AG04449 (cell line): ENCODE measurements around the gene DRD4.

ENCODE experiments used
- CTCF ChIA-PET: fragments of 350-600 bp; formaldehyde crosslinking; extraction: SDS; loops from one replicate; lab custom pipeline; 2021; ENCODE audit warnings: antibody characterized with exemption; lab: Yijun Ruan, JAX
- POLR2A ChIA-PET: fragments of 400-600, 350-600 bp; formaldehyde crosslinking; extraction: SDS; loops from one replicate; lab custom pipeline; 2020; ENCODE audit warnings: antibody characterized with exemption, inconsistent platforms; lab: Yijun Ruan, JAX
- DNase-seq: peaks from one replicate; pipeline ENCODE4 v3.0.0-alpha.2; 2010; ENCODE audit warnings: low read depth, low spot score
- H3K4me3 ChIP-seq: 2 replicates; pipeline ENCODE4 v1.5.1; 2011; ENCODE audit warnings: low read depth, mild to moderate bottlenecking, control low read depth, low read length
- TF ChIP-seq, protein P1 (sequence below): IDR thresholded peaks from one replicate; pipeline ENCODE4 v1.5.1; 2011; ENCODE audit warnings: mild to moderate bottlenecking, moderate library complexity, low read length, control low read depth, inconsistent platforms; ENCODE audit not compliant: insufficient read depth; ENCODE audit errors: missing control alignments

The DRD4 gene

DNA sequence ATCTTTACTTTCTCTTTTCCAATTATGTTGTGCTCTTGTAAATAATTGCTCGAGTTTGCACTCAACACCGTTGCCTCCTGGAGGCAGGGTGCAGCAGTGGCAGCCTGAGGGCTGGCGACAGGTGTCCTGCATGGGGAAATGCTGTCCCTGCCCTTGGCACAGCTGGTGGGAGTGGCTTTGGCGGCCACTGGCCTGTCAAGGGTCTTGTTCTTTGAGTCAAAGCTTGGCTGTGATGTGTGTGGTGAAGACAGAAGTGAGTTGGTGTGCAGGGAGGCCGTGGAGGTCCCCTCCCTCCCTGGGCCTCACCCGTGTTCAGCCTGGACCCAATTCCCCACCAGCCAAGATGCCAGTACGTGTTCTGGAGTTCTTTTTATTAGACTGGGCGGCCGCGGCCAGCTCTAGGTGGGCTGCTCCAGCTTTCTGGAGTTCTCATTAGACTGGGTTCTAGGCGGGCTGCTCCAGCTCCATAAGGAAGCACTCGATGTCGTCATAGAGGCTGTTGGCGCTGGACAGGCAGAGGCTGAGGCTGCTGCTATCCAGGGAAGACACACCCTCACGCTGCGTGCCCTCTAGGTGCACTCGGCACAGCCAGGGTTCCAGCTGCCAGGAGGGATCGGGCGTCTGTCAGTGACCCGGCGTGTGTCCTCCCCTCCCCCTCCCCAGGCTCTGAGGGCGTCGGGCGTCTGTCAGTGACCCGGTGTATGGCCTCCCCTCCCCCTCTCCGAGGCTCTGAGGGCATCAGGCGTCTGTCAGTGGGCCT lies 24.7 kb upstream of the DRD4 start:
- no peak overlapping the region for H3K4me3 ChIP-seq
- no peak for DNase-seq
- TF ChIP-seq, protein P1, sequence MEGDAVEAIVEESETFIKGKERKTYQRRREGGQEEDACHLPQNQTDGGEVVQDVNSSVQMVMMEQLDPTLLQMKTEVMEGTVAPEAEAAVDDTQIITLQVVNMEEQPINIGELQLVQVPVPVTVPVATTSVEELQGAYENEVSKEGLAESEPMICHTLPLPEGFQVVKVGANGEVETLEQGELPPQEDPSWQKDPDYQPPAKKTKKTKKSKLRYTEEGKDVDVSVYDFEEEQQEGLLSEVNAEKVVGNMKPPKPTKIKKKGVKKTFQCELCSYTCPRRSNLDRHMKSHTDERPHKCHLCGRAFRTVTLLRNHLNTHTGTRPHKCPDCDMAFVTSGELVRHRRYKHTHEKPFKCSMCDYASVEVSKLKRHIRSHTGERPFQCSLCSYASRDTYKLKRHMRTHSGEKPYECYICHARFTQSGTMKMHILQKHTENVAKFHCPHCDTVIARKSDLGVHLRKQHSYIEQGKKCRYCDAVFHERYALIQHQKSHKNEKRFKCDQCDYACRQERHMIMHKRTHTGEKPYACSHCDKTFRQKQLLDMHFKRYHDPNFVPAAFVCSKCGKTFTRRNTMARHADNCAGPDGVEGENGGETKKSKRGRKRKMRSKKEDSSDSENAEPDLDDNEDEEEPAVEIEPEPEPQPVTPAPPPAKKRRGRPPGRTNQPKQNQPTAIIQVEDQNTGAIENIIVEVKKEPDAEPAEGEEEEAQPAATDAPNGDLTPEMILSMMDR, result peak; percentile 5
- ChIA-PET CTCF (no interaction called here), POLR2A (interaction anchor here (0.7 kb wide), 1 partner anchor 11 kb away, joined by 3 read pairs; no protein-coding TSS in a partner anchor)

DNA sequence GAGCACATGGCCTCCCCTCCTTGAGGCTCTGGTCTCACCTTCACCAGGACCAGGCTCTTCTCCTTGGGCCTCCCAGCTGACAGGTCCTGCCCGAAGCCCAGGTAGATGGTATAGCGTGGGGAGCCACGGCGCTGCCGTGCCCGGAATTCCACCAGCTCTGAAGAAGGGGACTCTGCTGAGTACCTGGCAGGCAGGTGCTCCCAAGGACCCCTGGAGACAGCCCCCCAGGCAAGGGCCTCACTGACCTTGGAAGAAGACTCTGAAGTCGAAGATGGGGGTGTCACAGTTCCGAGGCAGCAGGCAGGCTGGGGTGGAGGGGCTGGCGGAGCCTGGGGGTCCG lies 24.1 kb upstream of the DRD4 start:
- H3K4me3 ChIP-seq, result no peak overlapping the region
- CTCF ChIA-PET, result no interaction called here
- TF ChIP-seq, protein P1, result no peak
- POLR2A ChIA-PET, result no interaction called here
- DNase-seq, result no peak

DNA sequence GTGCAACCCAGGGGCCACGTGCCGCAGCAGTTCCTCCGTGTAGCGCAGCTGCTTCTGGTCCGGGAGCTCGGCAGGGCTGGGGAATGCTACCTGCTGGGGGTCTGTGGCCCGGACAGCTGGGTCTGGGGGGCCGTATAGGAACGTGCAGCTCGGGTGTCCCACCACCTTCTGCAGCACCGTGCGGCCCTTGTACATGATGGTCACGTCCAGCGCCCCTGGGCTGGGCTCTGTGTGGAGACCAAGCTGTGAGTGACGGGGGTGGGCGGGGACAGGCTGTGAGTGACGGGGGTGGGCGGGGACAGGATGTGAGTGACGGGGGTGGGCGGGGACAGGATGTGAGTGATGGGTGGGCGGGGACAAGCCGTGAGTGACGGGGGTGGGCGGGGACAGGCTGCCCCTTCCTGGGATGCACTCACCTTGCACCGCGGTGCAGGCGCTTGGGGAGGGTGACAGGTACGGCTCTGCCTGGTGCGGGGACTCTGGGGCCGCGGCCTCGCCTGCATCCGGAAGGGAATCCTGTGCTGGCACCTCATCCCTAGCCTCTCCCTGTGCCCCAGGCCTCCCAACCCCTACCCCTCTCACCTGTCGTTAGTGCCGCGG lies 23.6 kb upstream of the DRD4 start:
- POLR2A ChIA-PET, result no interaction called here
- TF ChIP-seq, protein P1, result no peak
- H3K4me3 ChIP-seq, result no peak overlapping the region
- CTCF ChIA-PET, result interaction anchor here (1.3 kb wide), 1 partner anchor 110 kb away, joined by 6 read pairs; no protein-coding TSS in a partner anchor
- no peak for DNase-seq

DNA sequence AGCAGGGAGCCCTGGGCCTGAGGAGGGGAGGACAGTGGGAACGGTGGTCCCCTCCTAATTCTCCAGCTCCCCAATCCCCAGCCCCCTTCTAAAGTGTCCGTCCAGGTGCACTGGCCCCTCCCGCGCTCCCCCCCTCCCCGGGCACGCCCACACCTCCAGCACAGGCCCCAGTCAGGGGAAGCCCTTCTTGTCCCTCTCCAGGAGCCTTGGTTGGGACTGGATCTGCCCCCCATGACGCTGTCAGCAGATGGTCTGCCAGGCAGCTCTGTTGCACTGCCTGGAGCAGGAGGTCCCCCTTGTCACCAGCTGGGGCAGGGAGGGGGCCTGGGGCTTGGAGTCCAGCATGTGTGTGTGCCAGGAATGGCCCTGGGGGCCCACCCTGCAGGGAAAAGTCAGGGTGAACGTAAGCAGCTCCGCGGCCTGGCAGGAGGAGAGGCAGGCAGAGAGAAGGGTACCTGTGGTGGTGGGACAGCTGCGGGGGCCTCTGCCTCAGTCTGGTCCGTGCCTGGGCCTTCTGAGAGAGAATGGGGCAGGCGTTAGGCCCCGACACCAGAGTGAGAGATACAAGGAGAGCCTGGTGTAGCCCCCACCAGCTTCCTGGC lies 22.9 kb upstream of the DRD4 start:
- POLR2A ChIA-PET, result no interaction called here
- no peak overlapping the region for H3K4me3 ChIP-seq
- CTCF ChIA-PET, result interaction anchor here (1.3 kb wide), 1 partner anchor 109 kb away, joined by 6 read pairs; no protein-coding TSS in a partner anchor
- TF ChIP-seq, protein P1, result no peak
- no peak for DNase-seq

DNA sequence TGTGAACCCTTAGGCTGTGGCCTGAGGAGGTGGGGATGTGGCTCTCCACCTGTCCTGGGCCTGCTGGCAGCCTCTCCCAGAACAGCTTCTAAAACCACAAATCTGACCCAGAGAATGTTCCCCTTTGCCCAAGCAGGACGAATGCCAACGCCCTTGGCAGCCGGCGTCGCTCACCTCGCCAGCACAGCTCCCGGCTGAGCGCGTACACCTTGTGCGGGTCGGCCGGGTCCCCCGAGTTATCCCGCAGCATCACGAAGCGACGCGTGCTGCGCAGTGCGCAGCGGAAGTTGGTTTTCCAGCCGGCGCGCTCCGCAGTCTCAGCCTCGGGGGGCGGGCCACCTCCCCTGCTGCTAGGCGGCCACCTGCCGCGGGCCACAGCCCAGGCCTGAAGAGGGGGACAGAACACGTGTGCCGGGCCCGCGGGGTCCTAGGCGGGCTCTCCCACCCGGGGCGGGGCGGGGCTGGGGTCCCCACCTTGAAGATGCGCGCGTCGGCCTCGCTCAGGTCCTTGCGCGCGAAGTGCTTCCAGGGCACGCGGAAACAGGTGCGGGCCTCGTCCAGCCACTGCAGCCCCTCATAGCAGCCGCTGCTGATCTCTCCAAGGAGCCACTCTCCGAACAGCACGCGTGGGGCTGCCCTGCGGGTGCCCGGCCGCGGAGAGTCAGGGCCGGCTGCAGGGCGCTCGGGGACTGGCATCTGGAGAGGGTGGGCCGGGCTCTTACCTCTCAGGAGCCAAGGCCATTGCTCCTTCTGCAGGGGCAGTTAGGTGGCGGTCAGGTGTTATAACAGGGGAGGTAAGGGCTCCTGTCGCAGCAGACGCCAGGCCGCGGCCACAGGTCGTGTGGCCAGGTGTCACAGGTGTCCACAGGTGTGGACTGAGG lies 22.2 kb upstream of the DRD4 start:
- POLR2A ChIA-PET, result no interaction called here
- DNase-seq, result no peak
- peak overlapping the region; percentile 77 for H3K4me3 ChIP-seq
- TF ChIP-seq, protein P1, result no peak
- CTCF ChIA-PET, result interaction anchor here (1.3 kb wide), 1 partner anchor 108 kb away, joined by 6 read pairs; no protein-coding TSS in a partner anchor
